HCEC 1CT (cell line): Measurements from ENCODE around the gene COG7.

Experiments
- DNase-seq: peaks from one replicate; pipeline ENCODE4 v3.0.0-alpha.2; 2017

Gene COG7

DNA sequence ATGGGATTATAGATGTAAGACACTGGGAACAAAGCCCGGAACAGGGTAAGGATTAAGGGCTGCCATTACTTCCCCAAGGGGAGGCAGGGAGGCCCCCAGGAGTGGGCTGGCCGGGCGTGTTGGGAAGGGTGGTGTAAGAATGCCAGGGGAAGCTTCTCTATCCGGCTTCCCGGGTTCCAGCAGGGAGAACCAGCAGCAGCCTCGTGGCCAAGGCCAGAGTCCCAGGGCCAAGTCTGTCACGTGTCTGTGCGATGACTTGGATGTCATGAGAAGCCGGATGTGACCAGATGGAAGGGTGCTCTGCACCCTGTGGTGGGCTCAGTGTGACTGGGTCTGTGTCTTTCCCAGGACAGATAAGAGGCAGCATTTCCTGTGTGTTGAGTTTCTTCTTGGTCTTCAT is 98.7 kb downstream of the COG7 start:
- DNase-seq: no peak

DNA sequence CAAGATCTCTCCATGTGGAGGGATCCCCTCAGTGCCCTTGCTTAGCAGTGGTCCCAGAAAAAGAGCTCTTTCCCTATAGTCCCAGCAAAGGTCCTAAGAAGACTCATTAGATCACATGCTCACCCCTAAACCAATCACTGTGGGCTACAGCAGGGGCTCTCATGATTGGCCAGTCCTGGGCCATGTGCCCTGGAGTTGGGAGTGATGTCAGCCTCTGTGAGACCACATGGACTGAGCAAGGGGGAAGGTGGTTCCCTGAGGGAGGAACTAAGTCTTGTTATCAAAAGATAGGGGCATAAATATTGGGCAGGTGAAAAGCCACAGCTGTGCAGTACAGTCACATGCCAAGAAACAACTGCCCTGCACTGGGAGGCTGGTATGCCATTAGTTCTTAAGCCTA is 99.5 kb downstream of the COG7 start:
- DNase-seq: no peak

DNA sequence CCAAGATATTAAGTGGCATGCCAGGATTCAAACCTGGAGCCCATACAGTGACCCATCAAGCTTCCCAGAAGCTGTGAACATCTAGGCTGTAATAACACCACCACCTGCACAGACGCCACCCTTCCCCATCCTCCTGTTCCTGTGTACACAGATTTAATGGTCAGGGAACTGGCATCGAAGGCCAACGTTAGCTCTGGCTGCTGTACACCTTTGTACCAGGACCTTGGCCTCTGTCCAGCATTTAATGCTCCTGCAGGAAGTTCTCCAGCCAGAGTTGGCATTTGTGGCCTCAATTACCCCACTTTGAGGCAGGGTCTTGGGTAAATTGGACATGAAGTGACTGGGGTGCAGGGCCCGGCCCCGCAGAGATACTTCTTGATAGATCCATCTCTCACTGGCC is 101.6 kb downstream of the COG7 start:
- DNase-seq: no peak

- DNase-seq: no peak
Measured at GRCh38 chr16:23348579-23349469, 104.2 kb downstream of the COG7 start.

DNA sequence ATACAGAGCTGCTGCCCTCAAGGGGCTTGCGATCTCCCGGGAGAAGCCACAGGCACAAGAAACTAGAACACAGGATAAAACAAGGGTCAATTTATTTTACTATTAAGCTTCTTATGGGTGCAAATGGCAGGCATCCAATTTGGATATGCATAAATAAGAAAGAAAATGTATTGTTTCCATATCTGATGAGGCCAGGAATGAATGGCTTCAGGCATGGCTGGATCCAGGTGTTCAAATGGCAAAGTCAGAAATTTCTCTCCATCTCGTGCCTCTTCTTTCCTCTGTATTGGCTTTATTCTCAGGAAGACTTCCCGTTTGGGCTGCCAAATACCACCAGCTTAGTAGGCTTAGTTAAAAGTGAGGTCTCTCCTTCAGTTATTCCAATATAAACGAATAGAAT is 107.8 kb downstream of the COG7 start:
- DNase-seq: no peak

DNA sequence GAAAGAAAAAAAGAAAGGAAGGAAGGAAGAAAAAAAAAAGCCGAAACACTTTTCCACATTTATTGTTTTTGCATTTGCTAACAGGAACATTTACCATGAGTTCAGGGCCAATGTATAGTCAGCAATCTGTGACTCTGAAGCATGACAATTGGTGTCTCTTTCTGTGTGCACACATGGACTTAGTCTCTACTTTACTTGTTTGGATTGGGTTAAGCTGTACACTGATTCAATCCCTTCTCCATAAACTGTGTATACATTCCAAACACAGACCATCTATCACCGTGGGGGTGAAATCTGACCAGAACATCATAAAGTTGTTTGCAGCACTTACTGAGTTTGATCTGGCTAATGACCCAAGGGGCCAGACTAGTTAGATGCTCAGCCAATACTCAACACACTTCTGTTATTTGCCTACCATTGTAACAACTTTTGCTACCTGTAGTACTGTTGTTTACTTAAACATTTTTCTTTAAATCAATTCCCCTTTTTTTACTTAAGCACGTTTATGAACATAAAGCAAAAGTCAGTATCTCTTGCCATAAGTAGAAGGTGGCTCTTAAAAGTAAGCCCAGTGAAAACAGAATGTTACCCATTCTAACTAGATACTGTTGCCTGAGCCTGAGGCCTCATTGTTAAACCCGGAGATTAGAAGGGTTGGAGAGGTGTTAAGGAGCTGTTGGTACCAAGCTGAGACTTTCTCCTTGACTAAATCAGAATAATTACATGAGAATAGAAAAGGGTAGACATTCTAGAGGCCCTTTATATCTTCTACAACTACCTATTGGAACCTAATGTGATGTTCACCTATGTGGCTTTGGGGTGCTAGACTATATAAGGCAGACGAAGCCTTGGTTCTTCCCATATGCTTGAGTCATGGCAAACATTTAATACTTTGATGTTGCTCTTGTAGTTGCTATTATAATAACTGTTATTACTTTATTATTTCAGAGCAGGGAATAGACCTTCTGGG is 109.1 kb downstream of the COG7 start:
- DNase-seq: no peak

GRCh38 chr16:23342083-23342640 is 110.8 kb downstream of the COG7 start:
- DNase-seq: no peak

- no peak for DNase-seq
Measured at GRCh38 chr16:23339787-23340186, 113.2 kb downstream of the COG7 start.
